Astrocyte (in vitro differentiated cells and primary cell): ENCODE data around the gene MDM1. TPM values are rescaled to one million over a fixed set of nuclear protein-coding genes. Genes with fewer than 3 reads are reported as not detected.

ENCODE experiments used
- DNase-seq: peaks from one replicate; pipeline ENCODE4 v3.0.0-alpha.2; 2010; ENCODE audit warnings: low read depth
- FAIRE-seq: peaks from 2 replicates; lab custom pipeline; 2011; peaks lifted over from hg19 to GRCh38; lab: Jason Lieb, UNC
- H2AFZ ChIP-seq: 2 replicates; pipeline ENCODE4 v1.6.0; 2012; ENCODE audit warnings: low read depth, low read length, inconsistent platforms
- H3K27ac ChIP-seq: 2 replicates; pipeline ENCODE4 v1.5.1; 2011; ENCODE audit warnings: low read depth, low read length, inconsistent platforms
- H3K27me3 ChIP-seq: 2 replicates; pipeline ENCODE4 v1.6.0; 2011; ENCODE audit warnings: low read length, inconsistent platforms; ENCODE audit not compliant: insufficient read depth
- H3K36me3 ChIP-seq: 2 replicates; pipeline ENCODE4 v1.5.1; 2011; ENCODE audit warnings: low read length, inconsistent platforms; ENCODE audit not compliant: insufficient read depth
- H3K4me1 ChIP-seq: 2 replicates; pipeline ENCODE4 v1.5.1; 2011; ENCODE audit warnings: low read length, inconsistent platforms; ENCODE audit not compliant: insufficient read depth
- H3K4me2 ChIP-seq: 2 replicates; pipeline ENCODE4 v1.6.0; 2012; ENCODE audit warnings: low read length, inconsistent platforms
- H3K4me3 ChIP-seq: 2 replicates; pipeline ENCODE4 v1.5.1; 2011; ENCODE audit warnings: low read depth, mild to moderate bottlenecking, low read length, inconsistent platforms; ENCODE audit not compliant: insufficient read depth
- H3K79me2 ChIP-seq: 2 replicates; pipeline ENCODE4 v1.6.0; 2012; ENCODE audit warnings: mild to moderate bottlenecking, low read length, inconsistent platforms; ENCODE audit not compliant: insufficient read depth
- H3K9ac ChIP-seq: 2 replicates; pipeline ENCODE4 v1.6.0; 2012; ENCODE audit warnings: mild to moderate bottlenecking, low read length, inconsistent platforms
- H3K9me3 ChIP-seq: 2 replicates; pipeline ENCODE4 v1.5.1; 2012; ENCODE audit warnings: low read depth, mild to moderate bottlenecking, low read length, inconsistent platforms; ENCODE audit not compliant: insufficient read depth
- H4K20me1 ChIP-seq: 2 replicates; pipeline ENCODE4 v1.6.0; 2012; ENCODE audit warnings: low read length, inconsistent platforms; ENCODE audit not compliant: insufficient read depth
- H3K27ac Mint-ChIP-seq: one replicate; pipeline ENCODE4 v1.8.0; 2021; ENCODE audit warnings: mild to moderate bottlenecking, mixed read lengths; ENCODE audit not compliant: unreplicated experiment
- H3K27me3 Mint-ChIP-seq: one replicate; pipeline ENCODE4 v1.8.0; 2021; ENCODE audit warnings: low read depth, mixed read lengths; ENCODE audit not compliant: unreplicated experiment
- H3K36me3 Mint-ChIP-seq: one replicate; pipeline ENCODE4 v1.8.0; 2021; ENCODE audit warnings: low read depth, mixed read lengths; ENCODE audit not compliant: unreplicated experiment
- H3K4me1 Mint-ChIP-seq: one replicate; pipeline ENCODE4 v1.8.0; 2021; ENCODE audit warnings: low read depth, mixed read lengths; ENCODE audit not compliant: unreplicated experiment
- H3K4me3 Mint-ChIP-seq: one replicate; pipeline ENCODE4 v1.8.0; 2021; ENCODE audit warnings: mild to moderate bottlenecking, moderate library complexity, mixed read lengths; ENCODE audit not compliant: unreplicated experiment
- H3K9me3 Mint-ChIP-seq: one replicate; pipeline ENCODE4 v1.8.0; 2021; ENCODE audit warnings: mild to moderate bottlenecking, mixed read lengths; ENCODE audit not compliant: unreplicated experiment
- EZH2 ChIP-seq: IDR thresholded peaks from 2 replicates; pipeline ENCODE4 v1.6.1; 2012; ENCODE audit warnings: mild to moderate bottlenecking, low read length, inconsistent platforms; ENCODE audit not compliant: insufficient read depth
- total RNA-seq: library from RNA; stranded (reverse); gene quantifications from 2 replicates; pipeline ENCODE4 v1.2.1, GENCODE V29; 2021
- TF ChIP-seq, protein P1 (sequence below): IDR thresholded peaks from 2 replicates; pipeline ENCODE4 v1.5.1; 2011; ENCODE audit warnings: low read depth, mild to moderate bottlenecking, inconsistent platforms, low read length, moderate library complexity; ENCODE audit not compliant: insufficient read depth

The MDM1 gene
- total RNA-seq, 1 donor from 2014 or later = 10.8 TPM

- H3K4me1 Mint-ChIP-seq = peaks cover 17% of the 10 kb centered on the region
- Histone ChIP-seq H3K27me3 (no peaks in the 10 kb centered on the region), H3K9ac (peak overlapping the region; percentile 82), H3K9me3 (no peaks in the 10 kb centered on the region), H3K27ac (peak overlapping the region; percentile 97), H3K4me2 (peak overlapping the region; percentile 78), H4K20me1 (no peaks in the 10 kb centered on the region), H3K79me2 (no peaks in the 10 kb centered on the region), H3K36me3 (no peaks in the 10 kb centered on the region), H2AFZ (no peak overlapping the region), H3K4me1 (peaks cover 16% of the 10 kb centered on the region), H3K4me3 (no peak overlapping the region)
- H3K4me3 Mint-ChIP-seq = peak overlapping the region; percentile 9
- TF ChIP-seq EZH2 = no peak
- TF ChIP-seq, protein P1, sequence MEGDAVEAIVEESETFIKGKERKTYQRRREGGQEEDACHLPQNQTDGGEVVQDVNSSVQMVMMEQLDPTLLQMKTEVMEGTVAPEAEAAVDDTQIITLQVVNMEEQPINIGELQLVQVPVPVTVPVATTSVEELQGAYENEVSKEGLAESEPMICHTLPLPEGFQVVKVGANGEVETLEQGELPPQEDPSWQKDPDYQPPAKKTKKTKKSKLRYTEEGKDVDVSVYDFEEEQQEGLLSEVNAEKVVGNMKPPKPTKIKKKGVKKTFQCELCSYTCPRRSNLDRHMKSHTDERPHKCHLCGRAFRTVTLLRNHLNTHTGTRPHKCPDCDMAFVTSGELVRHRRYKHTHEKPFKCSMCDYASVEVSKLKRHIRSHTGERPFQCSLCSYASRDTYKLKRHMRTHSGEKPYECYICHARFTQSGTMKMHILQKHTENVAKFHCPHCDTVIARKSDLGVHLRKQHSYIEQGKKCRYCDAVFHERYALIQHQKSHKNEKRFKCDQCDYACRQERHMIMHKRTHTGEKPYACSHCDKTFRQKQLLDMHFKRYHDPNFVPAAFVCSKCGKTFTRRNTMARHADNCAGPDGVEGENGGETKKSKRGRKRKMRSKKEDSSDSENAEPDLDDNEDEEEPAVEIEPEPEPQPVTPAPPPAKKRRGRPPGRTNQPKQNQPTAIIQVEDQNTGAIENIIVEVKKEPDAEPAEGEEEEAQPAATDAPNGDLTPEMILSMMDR = no peak
- H3K36me3 Mint-ChIP-seq = no peaks in the 10 kb centered on the region
- H3K27me3 Mint-ChIP-seq = no peaks in the 10 kb centered on the region
- FAIRE-seq = peak; percentile 91
- peak overlapping the region; percentile 89 for H3K27ac Mint-ChIP-seq
- H3K9me3 Mint-ChIP-seq = no peaks in the 10 kb centered on the region
- peak; percentile 95 for DNase-seq
Observed at GRCh38 chr12:68259318-68259940, 72.7 kb downstream of the MDM1 start.

DNA sequence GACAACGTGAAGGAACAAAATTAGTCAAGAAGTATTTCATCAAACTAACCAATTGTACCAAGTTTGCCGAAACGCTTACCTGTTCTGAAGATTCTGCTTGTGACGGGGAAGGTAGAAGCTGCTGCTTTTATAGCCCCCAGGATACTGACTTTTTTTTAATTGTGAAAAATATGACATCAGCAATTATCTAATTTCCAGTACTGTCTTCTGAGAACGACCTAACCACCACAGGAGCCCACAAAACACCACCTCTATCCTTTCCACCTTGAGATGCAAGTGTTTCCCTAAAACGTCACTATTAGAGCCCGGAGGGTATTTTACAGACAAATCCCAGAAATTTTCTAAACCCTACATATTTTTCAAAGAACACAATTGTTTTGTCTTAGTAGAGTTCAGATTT, 78.7 kb downstream of the MDM1 start, which contains the start of gene IL22:
Gene IL22, minus strand, starts transcription at position 101 of the 400 bp plus-strand sequence. CDS start 156 bp downstream, outside the sequence.
- DNase-seq = no peak
- Histone ChIP-seq H3K36me3 (no peaks in the 10 kb centered on the region), H2AFZ (no peak within 1 kb of the TSS), H3K4me1 (no peaks in the 10 kb centered on the region), H3K27me3 (no peaks in the 10 kb centered on the region), H3K27ac (no peak within 1 kb of the TSS), H3K4me2 (no peak within 1 kb of the TSS), H3K4me3 (no peak within 1 kb of the TSS), H3K79me2 (no peaks in the 10 kb centered on the region), H3K9ac (no peak within 1 kb of the TSS), H4K20me1 (no peaks in the 10 kb centered on the region), H3K9me3 (no peaks in the 10 kb centered on the region)
- TF ChIP-seq, protein P1 = no peak
- no peak for TF ChIP-seq EZH2
- Mint-ChIP-seq H3K36me3 (no peaks in the 10 kb centered on the region), H3K27me3 (peaks cover 5% of the 10 kb centered on the region), H3K4me1 (no peaks in the 10 kb centered on the region), H3K9me3 (no peaks in the 10 kb centered on the region), H3K4me3 (no peak within 1 kb of the TSS), H3K27ac (no peak within 1 kb of the TSS)
- no peak for FAIRE-seq

GRCh38 chr12:68252077-68252476, 80.1 kb downstream of the MDM1 start:
- H3K4me3 Mint-ChIP-seq = no peak overlapping the region
- no peak overlapping the region for H3K27ac Mint-ChIP-seq
- no peaks in the 10 kb centered on the region for H3K9me3 ChIP-seq
- no peaks in the 10 kb centered on the region for H3K4me1 Mint-ChIP-seq
- no peaks in the 10 kb centered on the region for H4K20me1 ChIP-seq
- peaks cover 5% of the 10 kb centered on the region for H3K27me3 Mint-ChIP-seq
- no peaks in the 10 kb centered on the region for H3K79me2 ChIP-seq
- no peak overlapping the region for H3K4me3 ChIP-seq
- no peaks in the 10 kb centered on the region for H3K4me1 ChIP-seq
- no peak overlapping the region for H2AFZ ChIP-seq
- no peak overlapping the region for H3K9ac ChIP-seq
- H3K36me3 ChIP-seq = no peaks in the 10 kb centered on the region
- no peak overlapping the region for H3K4me2 ChIP-seq
- no peaks in the 10 kb centered on the region for H3K27me3 ChIP-seq
- TF ChIP-seq, protein P1 = no peak
- no peak for TF ChIP-seq EZH2
- no peaks in the 10 kb centered on the region for H3K9me3 Mint-ChIP-seq
- no peak overlapping the region for H3K27ac ChIP-seq
- no peaks in the 10 kb centered on the region for H3K36me3 Mint-ChIP-seq
- no peak for DNase-seq
- FAIRE-seq = no peak
